A549 (cell line): ENCODE results near the gene BRAT1. TPM values are rescaled to one million over a fixed set of nuclear protein-coding genes. Genes with fewer than 3 reads are reported as not detected.

ENCODE experiments used
- ATAC-seq, 2 experiments: fragments of 200-7000 bp in 1 of 2; fragments of >200 bp in 1 of 2; cut with Nextera tagmentation in 1 of 2; cut with Tn5 transposase in 1 of 2; 3 replicates each; pipeline versions ENCODE4 v1.8.0 to v1.9.1; 2018 to 2020; ENCODE audit warnings: mild to moderate bottlenecking in 1 of 2, moderate library complexity in 1 of 2
- CTCF ChIA-PET: fragments of 300-600 bp; sonication (Branson Sonifier 250); formaldehyde crosslinking; extraction: SDS; loops from one replicate; lab custom pipeline; 2021; ENCODE audit warnings: antibody characterized with exemption, inconsistent platforms; lab: Yijun Ruan, JAX
- POLR2A ChIA-PET: fragments of 350-600 bp; formaldehyde crosslinking; extraction: SDS; loops from one replicate; lab custom pipeline; 2021; ENCODE audit warnings: antibody characterized with exemption, inconsistent platforms; lab: Yijun Ruan, JAX
- DNase-seq, 2 experiments: peaks; one replicate each; pipeline versions ENCODE4 v3.0.0 to v3.0.0-alpha.2; 2011 to 2016; ENCODE audit warnings: low read depth in 1 of 2, low spot score in 1 of 2
- FAIRE-seq: peaks from 2 replicates; lab custom pipeline; 2011; peaks lifted over from hg19 to GRCh38; lab: Jason Lieb, UNC
- H3K27ac ChIP-seq, 2 experiments: fragments of >200 bp; sonication (Bioruptor Twin); formaldehyde crosslinking; 3 replicates each; pipeline ENCODE4 v1.5.1; 2016 to 2017
- H3K4me1 ChIP-seq: fragments of >200 bp; sonication (Bioruptor Twin); formaldehyde crosslinking; 3 replicates; pipeline ENCODE4 v1.6.1; 2016
- H3K4me2 ChIP-seq: fragments of >200 bp; sonication (Bioruptor Twin); formaldehyde crosslinking; 3 replicates; pipeline ENCODE4 v1.6.1; 2016
- H3K4me3 ChIP-seq: fragments of >200 bp; sonication (Bioruptor Twin); formaldehyde crosslinking; 3 replicates; pipeline ENCODE4 v1.5.1; 2016
- H3K9me3 ChIP-seq: fragments of >200 bp; sonication (Bioruptor Twin); formaldehyde crosslinking; 3 replicates; pipeline ENCODE4 v1.6.1; 2016
- CBX8 ChIP-seq: fragments of 200-600 bp; sonication (generic); IDR thresholded peaks from 2 replicates; pipeline ENCODE4 v1.6.1; 2016
- FOSL2 ChIP-seq, 2 experiments: fragments of 450-650 bp in 1 of 2; fragments of >200 bp in 1 of 2; sonication (Bioruptor Twin) in 1 of 2; formaldehyde crosslinking; IDR thresholded peaks; 2 replicates each; pipeline versions ENCODE4 v1.5.0 to v1.6.1; 2016 to 2020; ENCODE audit warnings: mild to moderate bottlenecking in 1 of 2, moderate library complexity in 1 of 2
- HOXB5 ChIP-seq: fragments of 250-450 bp; sonication (Bioruptor Pico); IDR thresholded peaks from 2 replicates; pipeline ENCODE4 v1.5.0; 2020; ENCODE audit warnings: mild to moderate bottlenecking, moderate library complexity
- MAZ ChIP-seq: fragments of 150-350 bp; IDR thresholded peaks from 2 replicates; pipeline ENCODE4 v1.6.1; 2014; ENCODE audit warnings: antibody characterized with exemption, low read depth, low read length, borderline replicate concordance
- NR3C1 ChIP-seq: fragments of >200 bp; sonication (Bioruptor Twin); formaldehyde crosslinking; IDR thresholded peaks from 3 replicates; pipeline ENCODE4 v1.6.1; 2017
- WGBS: methylation state at CpG from one replicate; pipeline ENCODE4 v1.1.6; 2017; ENCODE audit errors: missing lambda C conversion rate; 5-methylcytosine and 5-hydroxymethylcytosine counted together
- polyA plus RNA-seq, 4 experiments: library from polyadenylated mRNA; depleted of rRNA in 3 of 4; stranded (reverse); fragments of >200 nt; fragmentation: RNase III in 1 of 4; extraction: RNeasy Plus Mini Kit Qiagen cat#74134 plus additional on column Dnase treatment in 1 of 4; gene quantifications; 2 replicates in 3 of 4; 3 replicates in 1 of 4; pipeline ENCODE4 v1.2.3, GENCODE V29; 2011 to 2017
- TF ChIP-seq, protein P1 (sequence below): fragments of 200-600 bp; sonication (generic); IDR thresholded peaks from 2 replicates; pipeline ENCODE4 v1.6.1; 2016; ENCODE audit warnings: antibody characterized with exemption, mild to moderate bottlenecking, moderate library complexity
- TF ChIP-seq, protein P2 (sequence below): fragments of 250-450 bp; sonication (Bioruptor Pico); IDR thresholded peaks from 2 replicates; pipeline ENCODE4 v1.5.0; 2021; ENCODE audit warnings: mild to moderate bottlenecking, moderate library complexity, borderline replicate concordance
- TF ChIP-seq, protein P3 (sequence below): fragments of >200 bp; sonication (Bioruptor Twin); formaldehyde crosslinking; IDR thresholded peaks from 3 replicates; pipeline ENCODE4 v1.5.1; 2016
- TF ChIP-seq, protein P4 (sequence below): IDR thresholded peaks from 2 replicates; pipeline ENCODE4 v1.6.1; 2012

BRAT1 gene
- polyA plus RNA-seq, 2 of the 4 experiments (the other 2 are of a cell fraction) = 11.9 to 25.6 TPM

DNA sequence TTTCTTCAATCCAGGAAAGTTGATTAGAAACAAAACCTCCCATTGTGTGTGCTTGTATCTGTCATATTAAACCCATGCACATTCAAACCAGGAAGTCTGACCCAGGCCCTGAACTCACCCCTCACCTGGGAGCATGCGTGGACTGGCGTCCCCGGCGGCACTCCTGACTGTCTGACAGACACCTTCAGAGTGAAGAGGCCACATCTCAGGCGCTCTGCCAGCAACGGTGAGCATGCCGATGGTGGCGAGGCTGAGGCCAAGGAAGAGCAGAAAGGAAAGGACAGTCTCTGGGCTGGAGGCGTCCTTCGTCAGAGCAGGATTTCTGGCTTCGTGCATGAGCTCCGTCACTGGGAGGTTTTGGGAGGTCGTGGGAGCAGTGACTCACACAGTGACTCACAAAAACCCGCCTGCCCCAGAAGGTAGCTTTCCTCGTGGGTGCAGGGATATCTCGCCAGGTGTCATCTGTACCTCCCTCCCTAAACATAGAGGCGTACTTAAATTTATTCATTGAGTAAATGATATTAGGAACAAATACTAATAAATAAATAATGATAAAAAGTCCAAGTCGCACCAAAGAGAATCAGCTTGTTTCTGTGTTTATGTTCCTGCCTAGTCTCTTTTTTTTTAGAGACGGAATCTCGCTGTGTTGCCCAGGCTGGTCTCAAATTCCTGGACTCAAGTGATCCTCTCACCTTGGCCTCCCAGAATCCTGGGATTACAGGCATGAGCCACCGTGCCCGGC is 16.9 kb upstream of the BRAT1 start:
- H3K4me1 ChIP-seq = peaks cover 13% of the 10 kb centered on the region
- ChIA-PET POLR2A (interaction anchor here (1.5 kb wide), 1 partner anchor 13 kb away, joined by 5 read pairs; the partner anchor contains the start of gene IQCE), CTCF (interaction anchor here (0.6 to 1.6 kb wide), 4 partner anchors 11 to 147 kb away, joined by 3 to 7 read pairs (median 4); no protein-coding TSS in a partner anchor)
- H3K4me2 ChIP-seq = peak overlapping the region; percentile 38; the same call in 2 of the 3 replicates
- peak overlapping the region in 1 of 2 experiments; percentile 65; a peak in 2 of 6 replicates for H3K27ac ChIP-seq
- no peaks in the 10 kb centered on the region for H3K9me3 ChIP-seq
- no peak overlapping the region for H3K4me3 ChIP-seq
- no peak for DNase-seq
- ATAC-seq = peak in 1 of 2 experiments; percentile 26; a peak in 2 of 6 replicates
- WGBS = 67% methylated on average over 22 of the region's 22 CpGs
- FAIRE-seq = no peak
- TF ChIP-seq MAZ = no peak
- TF ChIP-seq CBX8 = no peak
- no peak for TF ChIP-seq FOSL2 (IDR thresholded peaks at IDR 0.05)
- TF ChIP-seq FOSL2 (CRISPR knock-in tag; IDR thresholded peaks at IDR 0.05) = peak; percentile 62

DNA sequence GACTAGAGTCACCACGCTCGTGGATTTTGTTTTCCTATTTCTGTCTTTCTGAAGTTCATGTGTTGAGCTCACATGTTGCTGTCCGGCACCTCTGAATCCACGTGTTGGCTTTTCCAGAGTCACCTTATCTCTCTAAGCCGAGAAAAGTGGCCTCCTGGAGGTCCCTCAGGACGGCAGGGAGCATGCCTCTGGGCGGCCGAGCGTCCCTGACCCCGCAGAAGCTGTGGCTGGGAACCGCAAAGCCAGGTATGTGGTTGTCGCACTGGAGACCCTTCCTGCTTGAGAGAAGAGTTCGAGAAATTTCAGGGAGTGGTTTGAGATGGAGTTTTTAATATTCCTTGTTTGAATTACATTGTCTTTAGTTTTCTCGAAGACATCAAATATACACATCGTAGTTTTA is 16.1 kb upstream of the BRAT1 start:
- POLR2A ChIA-PET = interaction anchor here (1.5 kb wide), 1 partner anchor 12 kb away, joined by 5 read pairs; the partner anchor contains the start of gene IQCE

DNA sequence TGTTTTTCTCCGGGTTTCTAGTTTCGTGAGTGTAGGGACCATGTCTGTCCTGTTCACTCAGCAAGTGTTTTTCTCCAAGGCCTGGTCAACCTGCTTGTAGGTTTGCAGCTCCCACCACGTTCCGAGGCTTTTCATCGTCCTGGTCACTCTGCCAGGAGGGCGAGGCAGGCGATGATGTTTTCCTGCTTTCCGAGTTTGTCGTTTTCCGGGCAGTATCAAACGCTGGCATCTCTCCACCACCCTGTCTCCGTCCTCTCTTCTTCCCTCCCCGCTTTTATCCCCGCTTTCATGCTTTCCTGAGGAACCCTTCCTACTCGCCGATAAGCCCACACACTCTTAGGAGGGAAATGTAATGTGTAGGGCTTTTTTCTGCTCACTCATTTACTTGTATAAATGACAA is 14.7 kb upstream of the BRAT1 start:
- peaks cover 13% of the 10 kb centered on the region for H3K4me1 ChIP-seq
- POLR2A ChIA-PET = no interaction called here

More for the DNA sequence above, 16.1 kb upstream of the BRAT1 start:
- Histone ChIP-seq H3K4me1 (peaks cover 13% of the 10 kb centered on the region), H3K4me3 (no peak overlapping the region), H3K27ac (peak overlapping the region in 1 of 2 experiments; percentile 65; a peak in 1 of 6 replicates), H3K9me3 (no peaks in the 10 kb centered on the region), H3K4me2 (peak overlapping the region; percentile 38; the same call in 1 of the 3 replicates)
- CTCF ChIA-PET = interaction anchor here (1.0 to 1.6 kb wide), 4 partner anchors 10 to 148 kb away, joined by 3 to 7 read pairs (median 4); no protein-coding TSS in a partner anchor
- TF ChIP-seq, protein P1, sequence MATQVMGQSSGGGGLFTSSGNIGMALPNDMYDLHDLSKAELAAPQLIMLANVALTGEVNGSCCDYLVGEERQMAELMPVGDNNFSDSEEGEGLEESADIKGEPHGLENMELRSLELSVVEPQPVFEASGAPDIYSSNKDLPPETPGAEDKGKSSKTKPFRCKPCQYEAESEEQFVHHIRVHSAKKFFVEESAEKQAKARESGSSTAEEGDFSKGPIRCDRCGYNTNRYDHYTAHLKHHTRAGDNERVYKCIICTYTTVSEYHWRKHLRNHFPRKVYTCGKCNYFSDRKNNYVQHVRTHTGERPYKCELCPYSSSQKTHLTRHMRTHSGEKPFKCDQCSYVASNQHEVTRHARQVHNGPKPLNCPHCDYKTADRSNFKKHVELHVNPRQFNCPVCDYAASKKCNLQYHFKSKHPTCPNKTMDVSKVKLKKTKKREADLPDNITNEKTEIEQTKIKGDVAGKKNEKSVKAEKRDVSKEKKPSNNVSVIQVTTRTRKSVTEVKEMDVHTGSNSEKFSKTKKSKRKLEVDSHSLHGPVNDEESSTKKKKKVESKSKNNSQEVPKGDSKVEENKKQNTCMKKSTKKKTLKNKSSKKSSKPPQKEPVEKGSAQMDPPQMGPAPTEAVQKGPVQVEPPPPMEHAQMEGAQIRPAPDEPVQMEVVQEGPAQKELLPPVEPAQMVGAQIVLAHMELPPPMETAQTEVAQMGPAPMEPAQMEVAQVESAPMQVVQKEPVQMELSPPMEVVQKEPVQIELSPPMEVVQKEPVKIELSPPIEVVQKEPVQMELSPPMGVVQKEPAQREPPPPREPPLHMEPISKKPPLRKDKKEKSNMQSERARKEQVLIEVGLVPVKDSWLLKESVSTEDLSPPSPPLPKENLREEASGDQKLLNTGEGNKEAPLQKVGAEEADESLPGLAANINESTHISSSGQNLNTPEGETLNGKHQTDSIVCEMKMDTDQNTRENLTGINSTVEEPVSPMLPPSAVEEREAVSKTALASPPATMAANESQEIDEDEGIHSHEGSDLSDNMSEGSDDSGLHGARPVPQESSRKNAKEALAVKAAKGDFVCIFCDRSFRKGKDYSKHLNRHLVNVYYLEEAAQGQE = no peak
- TF ChIP-seq HOXB5 (CRISPR knock-in tag) = no peak
- TF ChIP-seq, protein P2, sequence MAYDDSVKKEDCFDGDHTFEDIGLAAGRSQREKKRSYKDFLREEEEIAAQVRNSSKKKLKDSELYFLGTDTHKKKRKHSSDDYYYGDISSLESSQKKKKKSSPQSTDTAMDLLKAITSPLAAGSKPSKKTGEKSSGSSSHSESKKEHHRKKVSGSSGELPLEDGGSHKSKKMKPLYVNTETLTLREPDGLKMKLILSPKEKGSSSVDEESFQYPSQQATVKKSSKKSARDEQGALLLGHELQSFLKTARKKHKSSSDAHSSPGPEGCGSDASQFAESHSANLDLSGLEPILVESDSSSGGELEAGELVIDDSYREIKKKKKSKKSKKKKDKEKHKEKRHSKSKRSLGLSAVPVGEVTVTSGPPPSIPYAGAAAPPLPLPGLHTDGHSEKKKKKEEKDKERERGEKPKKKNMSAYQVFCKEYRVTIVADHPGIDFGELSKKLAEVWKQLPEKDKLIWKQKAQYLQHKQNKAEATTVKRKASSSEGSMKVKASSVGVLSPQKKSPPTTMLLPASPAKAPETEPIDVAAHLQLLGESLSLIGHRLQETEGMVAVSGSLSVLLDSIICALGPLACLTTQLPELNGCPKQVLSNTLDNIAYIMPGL (CRISPR knock-in tag) = no peak
- TF ChIP-seq, protein P3, sequence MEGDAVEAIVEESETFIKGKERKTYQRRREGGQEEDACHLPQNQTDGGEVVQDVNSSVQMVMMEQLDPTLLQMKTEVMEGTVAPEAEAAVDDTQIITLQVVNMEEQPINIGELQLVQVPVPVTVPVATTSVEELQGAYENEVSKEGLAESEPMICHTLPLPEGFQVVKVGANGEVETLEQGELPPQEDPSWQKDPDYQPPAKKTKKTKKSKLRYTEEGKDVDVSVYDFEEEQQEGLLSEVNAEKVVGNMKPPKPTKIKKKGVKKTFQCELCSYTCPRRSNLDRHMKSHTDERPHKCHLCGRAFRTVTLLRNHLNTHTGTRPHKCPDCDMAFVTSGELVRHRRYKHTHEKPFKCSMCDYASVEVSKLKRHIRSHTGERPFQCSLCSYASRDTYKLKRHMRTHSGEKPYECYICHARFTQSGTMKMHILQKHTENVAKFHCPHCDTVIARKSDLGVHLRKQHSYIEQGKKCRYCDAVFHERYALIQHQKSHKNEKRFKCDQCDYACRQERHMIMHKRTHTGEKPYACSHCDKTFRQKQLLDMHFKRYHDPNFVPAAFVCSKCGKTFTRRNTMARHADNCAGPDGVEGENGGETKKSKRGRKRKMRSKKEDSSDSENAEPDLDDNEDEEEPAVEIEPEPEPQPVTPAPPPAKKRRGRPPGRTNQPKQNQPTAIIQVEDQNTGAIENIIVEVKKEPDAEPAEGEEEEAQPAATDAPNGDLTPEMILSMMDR = no peak
- ATAC-seq (no peak), DNase-seq (no peak), FAIRE-seq (no peak)
- WGBS = 90% methylated on average over 14 of the region's 15 CpGs

More for the DNA sequence above, 14.7 kb upstream of the BRAT1 start:
- FAIRE-seq = no peak
- 92% methylated on average over 16 of the region's 16 CpGs for WGBS
- no peak for ATAC-seq
- TF ChIP-seq, protein P4, sequence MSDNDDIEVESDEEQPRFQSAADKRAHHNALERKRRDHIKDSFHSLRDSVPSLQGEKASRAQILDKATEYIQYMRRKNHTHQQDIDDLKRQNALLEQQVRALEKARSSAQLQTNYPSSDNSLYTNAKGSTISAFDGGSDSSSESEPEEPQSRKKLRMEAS = no peak
- no peak for TF ChIP-seq NR3C1
- Histone ChIP-seq H3K27ac (no peak overlapping the region), H3K9me3 (no peaks in the 10 kb centered on the region), H3K4me3 (no peak overlapping the region), H3K4me2 (no peak overlapping the region)
- no peak for DNase-seq
- CTCF ChIA-PET = no interaction called here
